Esophagus squamous epithelium (tissue), 5 donors: ENCODE measurements around the gene ZNF263. TPM values are rescaled to one million over a fixed set of nuclear protein-coding genes. Genes with fewer than 3 reads are reported as not detected.
A peak's percentile ranks its signal among the peaks of the same experiment; 100 is the strongest.

Experiments used
- DNase-seq: peaks from one replicate; lab custom pipeline; 2025; lab: John Stamatoyannopoulos, UW
- H3K27ac ChIP-seq, 4 donors: fragments of 200-600 bp; sonication (generic); one replicate each; pipeline ENCODE4 v1.5.1; 2016 to 2019; ENCODE audit warnings: mild to moderate bottlenecking in 1 of 4
- H3K27me3 ChIP-seq, 4 donors: fragments of 200-600 bp; sonication (generic); 1 replicate in 3 of 4; 2 replicates in 1 of 4; pipeline versions ENCODE4 v1.5.1 to v1.6.0; 2017 to 2021; ENCODE audit warnings: antibody characterized with exemption in 1 of 4
- H3K36me3 ChIP-seq, 3 donors: fragments of 200-600 bp; sonication (generic); one replicate each; pipeline ENCODE4 v1.5.1; 2016 to 2019
- H3K4me1 ChIP-seq, 3 donors: fragments of 200-600 bp; sonication (generic); one replicate each; pipeline ENCODE4 v1.5.1; 2017 to 2019
- H3K4me3 ChIP-seq, 4 donors: fragments of 200-600 bp; sonication (generic); 1 replicate in 3 of 4; 2 replicates in 1 of 4; pipeline ENCODE4 v1.5.1; 2016 to 2019; ENCODE audit warnings: mild to moderate bottlenecking in 2 of 4, moderate library complexity in 1 of 4
- H3K9me3 ChIP-seq, 3 donors: fragments of 200-600 bp; sonication (generic); one replicate each; pipeline ENCODE4 v1.5.1; 2016 to 2019
- POLR2A ChIP-seq, 4 donors: fragments of 450-650 bp; IDR thresholded peaks; one replicate each; pipeline ENCODE4 v1.6.1; 2017; ENCODE audit warnings: antibody characterized with exemption in 4 of 4, mild to moderate bottlenecking in 4 of 4, moderate library complexity in 3 of 4
- WGBS, 2 donors: methylation state at CpG; one replicate each; pipeline ENCODE4 v1.1.5; 2018; 5-methylcytosine and 5-hydroxymethylcytosine counted together
- intact Hi-C: fragments of 100-400 bp; cut with DNase I; formaldehyde crosslinking; loops from one replicate; pipeline ENCODE4 v1.15.0; 2022
- total RNA-seq, 4 donors: library from RNA; depleted of rRNA; stranded (reverse); fragments of >200 nt; gene quantifications; one replicate each; pipeline ENCODE4 v1.1.0, GENCODE V29; 2016
- TF ChIP-seq, protein P1 (sequence below), 6 experiments: fragments of 450-650 bp in 4 of 6; fragments of 200-600 bp in 2 of 6; sonication (generic) in 2 of 6; IDR thresholded peaks; one replicate each; pipeline ENCODE4 v1.5.1; 2016 to 2019; ENCODE audit warnings: antibody characterized with exemption in 6 of 6, mild to moderate bottlenecking in 4 of 6, moderate library complexity in 4 of 6
- donor health status: DM: yes; HTN: yes; CAD: no.

ZNF263 gene
- total RNA-seq, 4 donors from 2014 or later: 15.7 to 40.1 (median 24.1) TPM

DNA sequence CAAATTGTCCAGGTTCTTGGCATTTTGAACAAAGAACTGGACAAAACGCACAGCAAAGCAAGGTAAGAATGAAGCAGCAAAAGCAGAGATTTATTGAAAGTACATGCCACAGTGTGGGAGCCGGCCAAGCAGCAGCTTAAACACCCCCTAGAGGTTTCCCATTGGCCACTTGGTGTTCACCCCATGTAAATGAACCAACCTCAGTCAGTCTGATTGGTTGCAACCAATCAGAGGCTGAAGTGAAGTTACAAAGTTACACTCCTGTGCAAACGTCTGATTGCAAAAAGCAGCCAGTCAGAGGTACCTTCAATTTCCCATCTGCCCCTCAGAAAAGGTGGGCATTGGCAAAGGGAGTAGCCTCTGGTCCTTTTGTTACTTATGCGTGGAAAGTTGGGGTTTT lies 8.8 kb upstream of the ZNF263 start:
- Histone ChIP-seq H3K4me1 (no peaks in the 10 kb centered on the region), H3K9me3 (peaks cover 0 to 6% (median 5%) of the 10 kb centered on the region in 3 donors), H3K27me3 (peaks cover 0 to 9% (median 0%) of the 10 kb centered on the region in 4 donors), H3K36me3 (no peaks in the 10 kb centered on the region), H3K4me3 (no peak overlapping the region), H3K27ac (no peak overlapping the region)
- intact Hi-C loops: no loop called here
- 52 to 79% methylated on average over 4 of the region's 4 CpGs for WGBS, 2 donors
- DNase-seq: no peak
- TF ChIP-seq, protein P1, sequence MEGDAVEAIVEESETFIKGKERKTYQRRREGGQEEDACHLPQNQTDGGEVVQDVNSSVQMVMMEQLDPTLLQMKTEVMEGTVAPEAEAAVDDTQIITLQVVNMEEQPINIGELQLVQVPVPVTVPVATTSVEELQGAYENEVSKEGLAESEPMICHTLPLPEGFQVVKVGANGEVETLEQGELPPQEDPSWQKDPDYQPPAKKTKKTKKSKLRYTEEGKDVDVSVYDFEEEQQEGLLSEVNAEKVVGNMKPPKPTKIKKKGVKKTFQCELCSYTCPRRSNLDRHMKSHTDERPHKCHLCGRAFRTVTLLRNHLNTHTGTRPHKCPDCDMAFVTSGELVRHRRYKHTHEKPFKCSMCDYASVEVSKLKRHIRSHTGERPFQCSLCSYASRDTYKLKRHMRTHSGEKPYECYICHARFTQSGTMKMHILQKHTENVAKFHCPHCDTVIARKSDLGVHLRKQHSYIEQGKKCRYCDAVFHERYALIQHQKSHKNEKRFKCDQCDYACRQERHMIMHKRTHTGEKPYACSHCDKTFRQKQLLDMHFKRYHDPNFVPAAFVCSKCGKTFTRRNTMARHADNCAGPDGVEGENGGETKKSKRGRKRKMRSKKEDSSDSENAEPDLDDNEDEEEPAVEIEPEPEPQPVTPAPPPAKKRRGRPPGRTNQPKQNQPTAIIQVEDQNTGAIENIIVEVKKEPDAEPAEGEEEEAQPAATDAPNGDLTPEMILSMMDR (IDR thresholded peaks at IDR 0.05): no peak
- TF ChIP-seq POLR2A (IDR thresholded peaks at IDR 0.05): no peak

DNA sequence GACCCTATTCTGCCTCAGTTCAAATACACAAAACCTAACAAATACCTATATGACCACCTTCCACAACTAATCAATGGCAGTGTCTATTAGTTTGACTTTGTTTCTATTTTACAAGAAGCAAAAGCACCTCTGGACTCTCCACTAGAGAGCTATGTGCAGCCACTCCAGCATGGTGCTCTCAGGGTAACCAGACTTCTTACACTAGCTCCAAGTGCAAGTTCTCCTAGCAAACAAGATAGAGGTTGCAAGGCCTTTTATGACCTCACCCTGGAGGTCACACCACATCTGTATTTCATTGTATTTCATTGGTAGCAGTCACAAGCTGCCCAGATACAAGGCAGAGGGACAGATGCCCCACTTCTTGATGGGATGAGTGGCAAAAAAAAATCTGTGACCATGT lies 8.3 kb upstream of the ZNF263 start:
- no peak overlapping the region for H3K4me3 ChIP-seq
- no peaks in the 10 kb centered on the region for H3K4me1 ChIP-seq
- peaks cover 0 to 6% (median 5%) of the 10 kb centered on the region in 3 donors for H3K9me3 ChIP-seq
- H3K36me3 ChIP-seq: no peaks in the 10 kb centered on the region
- no peak overlapping the region for H3K27ac ChIP-seq
- no peak for DNase-seq
- TF ChIP-seq POLR2A (IDR thresholded peaks at IDR 0.05): no peak
- TF ChIP-seq, protein P1 (IDR thresholded peaks at IDR 0.05): no peak
- H3K27me3 ChIP-seq: peaks cover 0 to 9% (median 0%) of the 10 kb centered on the region in 4 donors
- intact Hi-C loops: no loop called here

DNA sequence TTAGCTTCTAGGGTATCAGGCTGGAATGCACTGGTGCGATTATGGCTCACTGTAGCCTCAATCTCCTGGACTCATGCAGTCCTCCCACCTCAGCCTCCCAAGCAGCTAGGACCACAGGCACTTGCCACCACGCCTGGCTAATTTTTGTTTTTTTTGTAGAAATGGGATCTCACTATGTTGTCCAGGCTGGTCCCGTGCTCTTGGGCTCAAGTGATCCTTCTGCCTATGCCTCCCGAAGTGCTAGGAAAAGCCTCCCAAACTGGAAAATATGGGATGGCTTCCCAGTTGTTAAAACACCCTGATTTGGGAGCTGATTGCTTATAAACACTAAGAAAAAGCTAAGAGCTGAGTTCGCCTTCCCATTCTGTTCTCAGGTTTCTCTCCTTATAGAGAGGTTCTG lies 6.6 kb upstream of the ZNF263 start:
- WGBS, 2 donors: 82 to 84% methylated on average over 5 of the region's 5 CpGs
- no peak overlapping the region for H3K27ac ChIP-seq
- H3K4me3 ChIP-seq: no peak overlapping the region
- H3K36me3 ChIP-seq: no peaks in the 10 kb centered on the region
- peaks cover 0 to 9% (median 0%) of the 10 kb centered on the region in 4 donors for H3K27me3 ChIP-seq
- peaks cover 0 to 2% (median 0%) of the 10 kb centered on the region in 3 donors for H3K4me1 ChIP-seq
- no peak for TF ChIP-seq POLR2A (IDR thresholded peaks at IDR 0.05)
- TF ChIP-seq, protein P1 (IDR thresholded peaks at IDR 0.05): no peak
- intact Hi-C loops: no loop called here
- H3K9me3 ChIP-seq: peaks cover 0 to 5% (median 1%) of the 10 kb centered on the region in 3 donors
- no peak for DNase-seq

DNA sequence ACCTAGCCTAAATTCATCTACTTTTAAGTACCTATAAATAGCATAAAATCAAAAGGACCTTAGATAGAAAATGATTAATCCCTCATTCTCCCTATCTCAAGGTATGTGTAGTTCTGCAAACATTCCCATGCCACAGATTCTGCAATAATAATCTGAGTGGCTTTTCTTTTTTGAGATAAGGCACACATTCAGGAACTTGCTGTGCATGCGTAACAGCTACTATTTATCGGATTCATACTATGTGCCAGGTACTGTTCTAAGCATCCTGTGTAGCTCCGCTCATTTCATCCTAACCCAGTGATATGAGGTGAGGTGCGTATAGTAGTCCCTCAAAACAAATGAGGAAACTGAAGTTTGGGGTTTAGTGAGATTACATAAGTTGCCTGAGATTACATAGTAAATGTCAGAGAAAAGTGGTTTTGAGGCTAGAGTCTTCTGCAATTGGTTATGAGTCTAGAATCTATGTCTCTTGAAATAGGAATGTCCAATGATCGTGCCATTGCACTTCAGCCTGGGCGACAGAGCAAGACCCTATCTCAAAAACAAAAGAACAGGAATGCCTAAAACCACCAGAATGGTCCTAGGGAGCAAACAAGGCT lies 2.0 kb upstream of the ZNF263 start:
- intact Hi-C loops: no loop called here
- H3K27ac ChIP-seq: no peak overlapping the region
- peaks cover 0 to 8% (median 7%) of the 10 kb centered on the region in 3 donors for H3K9me3 ChIP-seq
- 91 to 92% methylated on average over 6 of the region's 6 CpGs for WGBS, 2 donors
- no peak for DNase-seq
- H3K36me3 ChIP-seq: peaks cover 8 to 17% (median 9%) of the 10 kb centered on the region in 3 donors
- TF ChIP-seq, protein P1 (IDR thresholded peaks at IDR 0.05): no peak
- no peak for TF ChIP-seq POLR2A (IDR thresholded peaks at IDR 0.05)
- peaks cover 0 to 9% (median 0%) of the 10 kb centered on the region in 4 donors for H3K27me3 ChIP-seq
- H3K4me1 ChIP-seq: peaks cover 14 to 37% (median 16%) of the 10 kb centered on the region in 3 donors
- H3K4me3 ChIP-seq: no peak overlapping the region

DNA sequence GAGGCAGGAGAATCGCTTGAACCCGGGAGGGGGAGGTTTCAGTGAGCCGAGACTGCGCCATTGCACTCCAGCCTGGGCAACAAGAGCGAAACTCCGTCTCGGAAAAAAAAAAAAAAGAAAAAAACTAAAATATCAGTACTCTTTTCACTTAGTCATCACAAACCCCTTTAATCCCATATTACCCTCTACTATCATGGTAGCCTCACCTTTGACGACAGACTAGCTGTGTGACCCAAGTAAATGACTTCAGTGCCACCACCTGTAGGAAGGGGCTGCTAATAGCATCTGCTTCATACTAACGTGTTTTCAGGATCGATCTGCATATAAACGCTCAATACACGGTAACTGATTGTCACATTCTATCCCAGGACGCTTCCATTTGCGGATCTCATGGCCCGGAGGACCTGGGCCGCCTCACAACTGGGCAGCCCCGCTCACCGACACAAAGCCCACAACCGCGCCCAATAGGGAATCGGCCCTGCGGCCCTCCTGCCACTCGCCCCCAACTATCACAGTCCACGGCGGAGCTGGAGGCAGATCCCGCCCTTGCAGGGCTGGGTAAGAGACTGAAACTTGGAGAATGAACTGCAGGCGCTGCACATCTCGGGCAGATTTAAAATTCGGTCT lies 1.1 kb upstream of the ZNF263 start:
- no peak for TF ChIP-seq POLR2A (IDR thresholded peaks at IDR 0.05)
- TF ChIP-seq, protein P1 (IDR thresholded peaks at IDR 0.05): no peak
- WGBS, 2 donors: 18 to 44% methylated on average over 10 to 16 of the region's 29 CpGs
- Histone ChIP-seq H3K27me3 (peaks cover 0 to 9% (median 0%) of the 10 kb centered on the region in 4 donors), H3K36me3 (peaks cover 9 to 26% (median 13%) of the 10 kb centered on the region in 3 donors), H3K27ac (peak overlapping the region; percentile 98 to 100 (median 98)), H3K4me1 (peaks cover 14 to 37% (median 16%) of the 10 kb centered on the region in 3 donors), H3K4me3 (peak overlapping the region; percentile 91 to 97 (median 94)), H3K9me3 (peaks cover 0 to 17% (median 12%) of the 10 kb centered on the region in 3 donors)
- no peak for DNase-seq
- intact Hi-C loops: no loop called here
